ENCODE measurements around the gene CALR. TPM values are rescaled to one million over a fixed set of nuclear protein-coding genes. Genes with fewer than 3 reads are reported as not detected.

Gene CALR
- total RNA-seq, 1 donor from 2014 or later: 958 TPM

- TF ChIP-seq, protein P1, sequence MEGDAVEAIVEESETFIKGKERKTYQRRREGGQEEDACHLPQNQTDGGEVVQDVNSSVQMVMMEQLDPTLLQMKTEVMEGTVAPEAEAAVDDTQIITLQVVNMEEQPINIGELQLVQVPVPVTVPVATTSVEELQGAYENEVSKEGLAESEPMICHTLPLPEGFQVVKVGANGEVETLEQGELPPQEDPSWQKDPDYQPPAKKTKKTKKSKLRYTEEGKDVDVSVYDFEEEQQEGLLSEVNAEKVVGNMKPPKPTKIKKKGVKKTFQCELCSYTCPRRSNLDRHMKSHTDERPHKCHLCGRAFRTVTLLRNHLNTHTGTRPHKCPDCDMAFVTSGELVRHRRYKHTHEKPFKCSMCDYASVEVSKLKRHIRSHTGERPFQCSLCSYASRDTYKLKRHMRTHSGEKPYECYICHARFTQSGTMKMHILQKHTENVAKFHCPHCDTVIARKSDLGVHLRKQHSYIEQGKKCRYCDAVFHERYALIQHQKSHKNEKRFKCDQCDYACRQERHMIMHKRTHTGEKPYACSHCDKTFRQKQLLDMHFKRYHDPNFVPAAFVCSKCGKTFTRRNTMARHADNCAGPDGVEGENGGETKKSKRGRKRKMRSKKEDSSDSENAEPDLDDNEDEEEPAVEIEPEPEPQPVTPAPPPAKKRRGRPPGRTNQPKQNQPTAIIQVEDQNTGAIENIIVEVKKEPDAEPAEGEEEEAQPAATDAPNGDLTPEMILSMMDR (IDR thresholded peaks at IDR 0.05; ENCODE audit: insufficient read depth, low read length, poor library complexity, severe bottlenecking): peak; percentile 22
- H3K4me3 ChIP-seq (ENCODE audit: low read depth, low read length): peak overlapping the region; percentile 93
- DNase-seq (ENCODE audit: low read depth): no peak
- H3K36me3 ChIP-seq (ENCODE audit: control insufficient read depth, insufficient read depth, low read length): peaks cover 5% of the 10 kb centered on the region
- no peaks in the 10 kb centered on the region for H3K27me3 ChIP-seq (ENCODE audit: control insufficient read depth, insufficient read depth, low read length)
Observed at GRCh38 chr19:12938779-12939601, 581 bp downstream of the CALR start.

- Histone ChIP-seq H3K27me3 (ENCODE audit: control insufficient read depth, insufficient read depth, low read length) (no peaks in the 10 kb centered on the region), H3K36me3 (ENCODE audit: control insufficient read depth, insufficient read depth, low read length) (peaks cover 5% of the 10 kb centered on the region), H3K4me3 (ENCODE audit: low read depth, low read length) (peak overlapping the region; percentile 93)
- no peak for DNase-seq (ENCODE audit: low read depth)
- TF ChIP-seq, protein P1 (IDR thresholded peaks at IDR 0.05; ENCODE audit: insufficient read depth, low read length, poor library complexity, severe bottlenecking): no peak
Observed at GRCh38 chr19:12939975-12940423, 1.6 kb downstream of the CALR start.

GRCh38 chr19:12940897-12941296, 2.5 kb downstream of the CALR start:
- TF ChIP-seq, protein P1 (IDR thresholded peaks at IDR 0.05; ENCODE audit: insufficient read depth, low read length, poor library complexity, severe bottlenecking): no peak
- Histone ChIP-seq H3K36me3 (ENCODE audit: control insufficient read depth, insufficient read depth, low read length) (peaks cover 5% of the 10 kb centered on the region), H3K4me3 (ENCODE audit: low read depth, low read length) (no peak overlapping the region), H3K27me3 (ENCODE audit: control insufficient read depth, insufficient read depth, low read length) (no peaks in the 10 kb centered on the region)
- DNase-seq (ENCODE audit: low read depth): no peak

DNA sequence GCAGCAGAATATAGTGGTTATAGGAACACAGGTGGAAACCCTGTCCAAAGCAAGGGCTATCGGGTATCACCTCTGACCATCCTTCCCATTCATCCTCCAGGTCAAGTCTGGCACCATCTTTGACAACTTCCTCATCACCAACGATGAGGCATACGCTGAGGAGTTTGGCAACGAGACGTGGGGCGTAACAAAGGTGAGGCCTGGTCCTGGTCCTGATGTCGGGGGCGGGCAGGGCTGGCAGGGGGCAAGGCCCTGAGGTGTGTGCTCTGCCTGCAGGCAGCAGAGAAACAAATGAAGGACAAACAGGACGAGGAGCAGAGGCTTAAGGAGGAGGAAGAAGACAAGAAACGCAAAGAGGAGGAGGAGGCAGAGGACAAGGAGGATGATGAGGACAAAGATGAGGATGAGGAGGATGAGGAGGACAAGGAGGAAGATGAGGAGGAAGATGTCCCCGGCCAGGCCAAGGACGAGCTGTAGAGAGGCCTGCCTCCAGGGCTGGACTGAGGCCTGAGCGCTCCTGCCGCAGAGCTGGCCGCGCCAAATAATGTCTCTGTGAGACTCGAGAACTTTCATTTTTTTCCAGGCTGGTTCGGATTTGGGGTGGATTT, 5.1 kb downstream of the CALR start:
- Histone ChIP-seq H3K4me3 (ENCODE audit: low read depth, low read length) (no peak overlapping the region), H3K27me3 (ENCODE audit: control insufficient read depth, insufficient read depth, low read length) (no peaks in the 10 kb centered on the region), H3K36me3 (ENCODE audit: control insufficient read depth, insufficient read depth, low read length) (peaks cover 6% of the 10 kb centered on the region)
- DNase-seq (ENCODE audit: low read depth): no peak
- TF ChIP-seq, protein P1 (IDR thresholded peaks at IDR 0.05; ENCODE audit: insufficient read depth, low read length, poor library complexity, severe bottlenecking): no peak

- Histone ChIP-seq H3K4me3 (ENCODE audit: low read depth, low read length) (no peak overlapping the region), H3K27me3 (ENCODE audit: control insufficient read depth, insufficient read depth, low read length) (no peaks in the 10 kb centered on the region), H3K36me3 (ENCODE audit: control insufficient read depth, insufficient read depth, low read length) (peaks cover 6% of the 10 kb centered on the region)
- TF ChIP-seq, protein P1 (IDR thresholded peaks at IDR 0.05; ENCODE audit: insufficient read depth, low read length, poor library complexity, severe bottlenecking): no peak
- DNase-seq (ENCODE audit: low read depth): no peak
Observed at GRCh38 chr19:12944104-12944674, 5.8 kb downstream of the CALR start.
